Muscle layer of duodenum (tissue), 2 donors: ENCODE measurements around the gene LGALS12.

Experiments
- H3K27ac ChIP-seq: one replicate; pipeline ENCODE4 v1.7.0; 2013; ENCODE audit warnings: mild to moderate bottlenecking, low read length
- H3K27me3 ChIP-seq: one replicate; pipeline ENCODE4 v1.7.0; 2013; ENCODE audit warnings: low read depth, mild to moderate bottlenecking, control low read depth, low read length
- H3K36me3 ChIP-seq, 2 donors: one replicate each; pipeline ENCODE4 v1.7.0; 2013; ENCODE audit warnings: low read length in 2 of 2, control low read depth in 1 of 2, mild to moderate bottlenecking in 1 of 2; ENCODE audit not compliant: insufficient read depth in 2 of 2, control insufficient read depth in 1 of 2
- H3K4me1 ChIP-seq, 2 donors: one replicate each; pipeline ENCODE4 v1.7.0; 2013; ENCODE audit warnings: low read length in 2 of 2, mild to moderate bottlenecking in 2 of 2, control low read depth in 1 of 2, moderate library complexity in 1 of 2; ENCODE audit not compliant: insufficient read depth in 2 of 2, control insufficient read depth in 1 of 2
- H3K4me3 ChIP-seq, 2 donors: one replicate each; pipeline ENCODE4 v1.7.0; 2013; ENCODE audit warnings: low read length in 2 of 2, low read depth in 1 of 2, mild to moderate bottlenecking in 1 of 2
- H3K9me3 ChIP-seq, 2 donors: one replicate each; pipeline ENCODE4 v1.7.0; 2013; ENCODE audit warnings: low read length in 2 of 2, control low read depth in 1 of 2, mild to moderate bottlenecking in 1 of 2; ENCODE audit not compliant: control insufficient read depth in 1 of 2
- donor health status: healthy.

LGALS12 gene, protein sequence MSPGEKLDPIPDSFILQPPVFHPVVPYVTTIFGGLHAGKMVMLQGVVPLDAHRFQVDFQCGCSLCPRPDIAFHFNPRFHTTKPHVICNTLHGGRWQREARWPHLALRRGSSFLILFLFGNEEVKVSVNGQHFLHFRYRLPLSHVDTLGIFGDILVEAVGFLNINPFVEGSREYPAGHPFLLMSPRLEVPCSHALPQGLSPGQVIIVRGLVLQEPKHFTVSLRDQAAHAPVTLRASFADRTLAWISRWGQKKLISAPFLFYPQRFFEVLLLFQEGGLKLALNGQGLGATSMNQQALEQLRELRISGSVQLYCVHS

DNA sequence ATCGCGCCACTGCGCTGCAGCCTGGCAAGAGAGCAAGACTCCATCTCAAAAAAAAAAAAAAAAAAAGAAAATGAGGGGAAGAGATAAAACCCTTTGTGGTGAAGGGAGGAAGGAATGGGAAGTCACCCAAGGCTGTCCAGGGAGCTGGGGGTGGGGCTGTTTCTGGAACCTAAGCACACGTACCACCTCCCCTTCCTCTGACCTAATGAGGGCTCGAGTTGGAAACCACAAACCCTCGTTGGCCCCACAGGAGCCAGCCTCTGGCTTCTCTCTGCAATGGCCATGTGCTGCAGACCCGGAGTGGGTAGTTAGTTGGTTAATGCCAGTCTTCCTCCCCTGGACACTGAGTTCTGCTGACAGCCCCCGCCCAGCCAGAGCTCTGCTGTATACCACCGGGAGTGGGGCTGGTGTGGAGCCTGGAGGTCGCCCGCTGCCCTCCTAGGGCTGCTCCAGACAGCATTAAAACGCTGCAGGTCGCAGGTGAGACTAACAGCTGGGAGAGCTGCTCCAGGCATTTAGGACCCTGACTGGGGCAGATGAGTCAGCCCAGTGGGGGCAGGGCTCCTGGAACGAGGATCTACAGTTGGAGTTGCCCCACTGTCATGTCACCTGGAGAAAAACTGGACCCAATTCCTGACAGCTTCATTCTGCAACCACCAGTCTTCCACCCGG lies at the start of gene LGALS12:
TSS of gene LGALS12 (plus strand) at position 228 of the 672 bp plus-strand sequence. CDS start at position 603, 375 bp downstream.
- H3K4me1 ChIP-seq = peaks cover 0 to 7% of the 10 kb centered on the region in 2 donors
- H3K27me3 ChIP-seq = no peaks in the 10 kb centered on the region
- H3K9me3 ChIP-seq = no peaks in the 10 kb centered on the region
- H3K36me3 ChIP-seq = no peaks in the 10 kb centered on the region
- no peak within 1 kb of the TSS for H3K4me3 ChIP-seq
- H3K27ac ChIP-seq = no peak within 1 kb of the TSS

DNA sequence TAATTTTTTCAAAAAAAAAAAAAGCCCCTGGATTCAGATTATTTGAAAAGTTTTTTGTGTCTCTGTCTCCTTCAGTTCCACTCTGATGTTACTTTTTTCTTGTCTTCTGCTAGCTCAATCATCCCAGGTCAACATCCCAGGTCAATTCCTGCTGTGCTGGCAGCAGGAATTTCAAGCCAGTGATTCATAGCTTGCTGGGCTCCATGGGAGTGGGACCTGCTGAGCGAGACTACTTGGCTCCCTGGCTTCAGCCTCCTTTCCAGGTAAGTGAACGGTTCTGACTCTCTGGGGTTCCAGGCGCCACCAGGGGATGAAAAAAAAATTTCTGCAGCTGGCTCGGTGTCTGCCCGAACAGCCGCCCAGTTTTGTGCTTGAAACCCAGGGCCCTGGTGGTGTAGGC lies 46.3 kb upstream of the LGALS12 start:
- no peaks in the 10 kb centered on the region for H3K9me3 ChIP-seq

GRCh38 chr11:63462137-63462536 lies 43.7 kb upstream of the LGALS12 start:
- Histone ChIP-seq H3K9me3 (no peaks in the 10 kb centered on the region), H3K27me3 (no peaks in the 10 kb centered on the region), H3K27ac (no peak overlapping the region), H3K4me1 (no peaks in the 10 kb centered on the region), H3K36me3 (no peaks in the 10 kb centered on the region), H3K4me3 (no peak overlapping the region)

More for the DNA sequence above, 46.3 kb upstream of the LGALS12 start:
- Histone ChIP-seq H3K27ac (no peak overlapping the region), H3K27me3 (no peaks in the 10 kb centered on the region), H3K36me3 (no peaks in the 10 kb centered on the region), H3K4me1 (no peaks in the 10 kb centered on the region), H3K4me3 (no peak overlapping the region)

DNA sequence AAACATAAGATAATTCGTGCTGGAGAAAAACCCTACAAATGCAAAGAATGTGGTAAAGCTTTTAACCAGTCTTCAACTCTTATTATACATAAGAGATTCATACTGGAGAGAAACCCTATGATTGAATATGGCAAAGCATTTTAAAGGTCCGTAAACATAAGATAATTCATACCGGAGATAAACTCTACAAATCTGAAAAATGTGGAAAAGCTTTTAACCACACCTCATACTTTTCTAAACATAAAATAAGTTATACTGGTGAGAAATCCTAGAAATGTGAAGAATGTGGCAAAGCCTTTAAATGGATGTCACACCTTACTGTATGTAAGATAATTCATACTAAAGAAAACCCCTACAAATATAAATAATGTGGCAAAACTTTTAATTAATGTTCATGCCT lies 35.6 kb upstream of the LGALS12 start:
- Histone ChIP-seq H3K27me3 (no peaks in the 10 kb centered on the region), H3K36me3 (no peaks in the 10 kb centered on the region), H3K27ac (no peak overlapping the region), H3K4me3 (no peak overlapping the region), H3K4me1 (no peaks in the 10 kb centered on the region), H3K9me3 (no peaks in the 10 kb centered on the region)

DNA sequence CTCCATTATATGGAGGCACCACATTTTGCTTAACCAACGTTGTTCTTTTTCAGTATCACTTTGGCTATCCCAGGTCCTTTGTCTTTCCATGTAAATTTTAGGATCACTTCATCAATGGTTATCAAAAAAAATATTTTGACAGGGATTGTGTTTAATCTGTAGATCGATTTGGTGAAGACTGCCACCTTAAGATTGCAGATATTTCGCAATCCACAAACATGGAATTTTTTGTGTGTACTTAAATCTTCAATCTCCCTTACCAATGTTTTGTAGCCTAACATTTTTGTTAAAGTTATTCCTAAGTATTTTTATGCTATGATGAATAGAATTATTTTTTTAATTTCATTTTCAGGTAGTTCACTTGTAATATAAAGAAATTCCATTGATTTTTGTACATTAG lies 33.5 kb upstream of the LGALS12 start:
- no peak overlapping the region for H3K27ac ChIP-seq
- H3K36me3 ChIP-seq = no peaks in the 10 kb centered on the region

DNA sequence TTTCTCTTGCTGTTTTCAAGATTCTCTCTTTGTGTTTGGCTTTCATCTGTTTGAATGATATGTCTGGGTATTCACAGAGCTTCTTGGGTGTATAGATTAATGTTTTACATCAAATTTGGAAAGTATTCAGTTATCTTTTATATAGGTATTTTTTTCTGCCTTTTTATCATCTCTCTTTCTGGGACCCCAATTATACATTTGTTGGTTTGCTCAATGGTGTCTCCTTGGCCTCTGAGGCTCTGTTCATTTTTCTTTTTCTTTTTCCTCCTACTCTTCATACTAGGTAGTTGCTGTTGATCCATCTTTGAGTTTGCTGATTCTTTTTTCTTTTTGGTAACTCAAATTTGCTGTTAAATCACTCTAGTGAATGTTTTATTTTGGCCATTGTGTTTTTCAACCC lies 29.3 kb upstream of the LGALS12 start:
- Histone ChIP-seq H3K36me3 (no peaks in the 10 kb centered on the region), H3K27me3 (no peaks in the 10 kb centered on the region), H3K4me1 (no peaks in the 10 kb centered on the region), H3K4me3 (no peak overlapping the region), H3K27ac (no peak overlapping the region), H3K9me3 (no peaks in the 10 kb centered on the region)

More for the DNA sequence above, 33.5 kb upstream of the LGALS12 start:
- H3K27me3 ChIP-seq = no peaks in the 10 kb centered on the region
- H3K4me3 ChIP-seq = no peak overlapping the region
- H3K4me1 ChIP-seq = no peaks in the 10 kb centered on the region
- no peaks in the 10 kb centered on the region for H3K9me3 ChIP-seq

- no peaks in the 10 kb centered on the region for H3K4me1 ChIP-seq
- H3K27me3 ChIP-seq = no peaks in the 10 kb centered on the region
- no peak overlapping the region for H3K27ac ChIP-seq
- H3K36me3 ChIP-seq = no peaks in the 10 kb centered on the region
- H3K9me3 ChIP-seq = peaks cover 0 to 3% of the 10 kb centered on the region in 2 donors
- no peak overlapping the region for H3K4me3 ChIP-seq
Observed at GRCh38 chr11:63478896-63479295, 27.0 kb upstream of the LGALS12 start.

GRCh38 chr11:63480039-63480438 lies 25.8 kb upstream of the LGALS12 start:
- H3K27ac ChIP-seq = no peak overlapping the region
- no peak overlapping the region for H3K4me3 ChIP-seq
- no peaks in the 10 kb centered on the region for H3K4me1 ChIP-seq
- no peaks in the 10 kb centered on the region for H3K36me3 ChIP-seq
- peaks cover 0 to 3% of the 10 kb centered on the region in 2 donors for H3K9me3 ChIP-seq
- no peaks in the 10 kb centered on the region for H3K27me3 ChIP-seq

DNA sequence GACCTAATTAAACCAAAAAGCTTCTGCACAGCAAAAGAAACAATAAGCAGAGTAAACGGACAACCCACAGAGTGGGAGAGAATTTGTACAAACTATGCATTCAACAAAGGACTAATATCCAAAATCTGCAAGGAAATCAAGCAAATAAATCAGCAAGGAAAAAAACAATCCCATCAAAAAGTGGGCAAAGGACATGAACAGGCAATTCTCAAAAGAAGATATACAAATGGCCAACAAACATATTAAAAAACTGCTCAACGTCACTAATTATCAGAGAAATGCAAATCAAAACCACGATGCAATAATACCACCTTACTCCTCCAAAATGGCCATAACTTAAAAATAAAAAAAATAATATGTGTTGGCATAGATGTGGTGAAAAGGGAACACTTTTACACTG lies 20.1 kb upstream of the LGALS12 start:
- Histone ChIP-seq H3K27me3 (no peaks in the 10 kb centered on the region), H3K4me3 (no peak overlapping the region), H3K9me3 (peaks cover 0 to 12% of the 10 kb centered on the region in 2 donors), H3K36me3 (no peaks in the 10 kb centered on the region), H3K27ac (no peak overlapping the region), H3K4me1 (no peaks in the 10 kb centered on the region)

GRCh38 chr11:63488789-63489188 lies 17.1 kb upstream of the LGALS12 start:
- Histone ChIP-seq H3K27ac (no peak overlapping the region), H3K4me3 (no peak overlapping the region), H3K27me3 (no peaks in the 10 kb centered on the region), H3K36me3 (no peaks in the 10 kb centered on the region), H3K4me1 (peaks cover 4 to 11% of the 10 kb centered on the region in 2 donors), H3K9me3 (peaks cover 0 to 9% of the 10 kb centered on the region in 2 donors)

DNA sequence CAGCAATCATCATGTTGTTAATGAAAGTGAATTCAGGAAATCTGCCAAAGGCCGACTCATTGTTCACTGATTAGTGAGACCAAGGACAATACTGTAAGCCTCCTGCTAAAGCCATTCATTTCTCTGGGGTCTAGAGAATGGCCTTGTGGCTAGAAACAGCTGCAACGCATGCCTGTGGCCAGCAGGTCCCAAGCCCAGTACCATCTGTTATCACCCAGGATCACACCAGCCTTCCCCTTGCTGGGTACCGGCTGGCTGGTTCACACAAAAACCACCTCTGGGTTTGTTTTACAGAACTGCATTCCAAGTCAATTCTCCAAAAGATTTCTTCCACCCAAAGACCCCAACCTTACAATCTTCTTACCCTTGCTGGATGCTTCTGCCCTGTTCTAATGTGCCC lies 16.0 kb upstream of the LGALS12 start:
- H3K4me3 ChIP-seq = no peak overlapping the region

More for the DNA sequence above, 16.0 kb upstream of the LGALS12 start:
- Histone ChIP-seq H3K27ac (no peak overlapping the region), H3K36me3 (no peaks in the 10 kb centered on the region), H3K4me1 (peaks cover 4 to 11% of the 10 kb centered on the region in 2 donors), H3K27me3 (no peaks in the 10 kb centered on the region), H3K9me3 (peaks cover 0 to 9% of the 10 kb centered on the region in 2 donors)
